PFSK-1 (cell line): ENCODE results near the gene PHACTR3.

Source experiments
- FOXP2 ChIP-seq: optimal IDR thresholded peaks from 2 replicates; pipeline ENCODE3; 2011; ENCODE audit warnings: borderline replicate concordance, control low read depth, inconsistent platforms; ENCODE audit not compliant: insufficient read depth; ENCODE audit errors: extremely low read length, extremely low read depth
- POLR2AphosphoS5 ChIP-seq: IDR thresholded peaks from 2 replicates; pipeline ENCODE4 v1.6.1; 2012; ENCODE audit warnings: low read depth, mild to moderate bottlenecking, control low read depth, low read length, moderate library complexity
- SIN3A ChIP-seq: IDR thresholded peaks from 2 replicates; pipeline ENCODE4 v1.6.1; 2012; ENCODE audit warnings: mild to moderate bottlenecking, low read length, moderate library complexity, borderline replicate concordance; ENCODE audit not compliant: insufficient read depth
- TAF1 ChIP-seq: IDR thresholded peaks from 2 replicates; pipeline ENCODE4 v1.6.1; 2012; ENCODE audit warnings: low read length, control low read depth, borderline replicate concordance; ENCODE audit not compliant: insufficient read depth
- TF ChIP-seq, protein P1 (sequence below), 2 experiments: IDR thresholded peaks; 2 replicates each; pipeline versions ENCODE4 v1.6.1 to v1.8.0; 2011 to 2012; ENCODE audit warnings: low read depth in 2 of 2, low read length in 2 of 2, control low read depth in 1 of 2, inconsistent platforms in 1 of 2, mild to moderate bottlenecking in 1 of 2, moderate library complexity in 1 of 2; ENCODE audit not compliant: insufficient read depth in 1 of 2

The PHACTR3 gene

GRCh38 chr20:59721386-59721785 lies 117.0 kb downstream of the PHACTR3 start:
- TF ChIP-seq FOXP2 (no peak), POLR2AphosphoS5 (no peak), SIN3A (no peak), TAF1 (no peak)
- TF ChIP-seq, protein P1, sequence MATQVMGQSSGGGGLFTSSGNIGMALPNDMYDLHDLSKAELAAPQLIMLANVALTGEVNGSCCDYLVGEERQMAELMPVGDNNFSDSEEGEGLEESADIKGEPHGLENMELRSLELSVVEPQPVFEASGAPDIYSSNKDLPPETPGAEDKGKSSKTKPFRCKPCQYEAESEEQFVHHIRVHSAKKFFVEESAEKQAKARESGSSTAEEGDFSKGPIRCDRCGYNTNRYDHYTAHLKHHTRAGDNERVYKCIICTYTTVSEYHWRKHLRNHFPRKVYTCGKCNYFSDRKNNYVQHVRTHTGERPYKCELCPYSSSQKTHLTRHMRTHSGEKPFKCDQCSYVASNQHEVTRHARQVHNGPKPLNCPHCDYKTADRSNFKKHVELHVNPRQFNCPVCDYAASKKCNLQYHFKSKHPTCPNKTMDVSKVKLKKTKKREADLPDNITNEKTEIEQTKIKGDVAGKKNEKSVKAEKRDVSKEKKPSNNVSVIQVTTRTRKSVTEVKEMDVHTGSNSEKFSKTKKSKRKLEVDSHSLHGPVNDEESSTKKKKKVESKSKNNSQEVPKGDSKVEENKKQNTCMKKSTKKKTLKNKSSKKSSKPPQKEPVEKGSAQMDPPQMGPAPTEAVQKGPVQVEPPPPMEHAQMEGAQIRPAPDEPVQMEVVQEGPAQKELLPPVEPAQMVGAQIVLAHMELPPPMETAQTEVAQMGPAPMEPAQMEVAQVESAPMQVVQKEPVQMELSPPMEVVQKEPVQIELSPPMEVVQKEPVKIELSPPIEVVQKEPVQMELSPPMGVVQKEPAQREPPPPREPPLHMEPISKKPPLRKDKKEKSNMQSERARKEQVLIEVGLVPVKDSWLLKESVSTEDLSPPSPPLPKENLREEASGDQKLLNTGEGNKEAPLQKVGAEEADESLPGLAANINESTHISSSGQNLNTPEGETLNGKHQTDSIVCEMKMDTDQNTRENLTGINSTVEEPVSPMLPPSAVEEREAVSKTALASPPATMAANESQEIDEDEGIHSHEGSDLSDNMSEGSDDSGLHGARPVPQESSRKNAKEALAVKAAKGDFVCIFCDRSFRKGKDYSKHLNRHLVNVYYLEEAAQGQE (IDR thresholded peaks at IDR 0.05; ENCODE audit: insufficient read depth in 1 of 2, low read depth in 2 of 2, low read length in 2 of 2), result no peak

DNA sequence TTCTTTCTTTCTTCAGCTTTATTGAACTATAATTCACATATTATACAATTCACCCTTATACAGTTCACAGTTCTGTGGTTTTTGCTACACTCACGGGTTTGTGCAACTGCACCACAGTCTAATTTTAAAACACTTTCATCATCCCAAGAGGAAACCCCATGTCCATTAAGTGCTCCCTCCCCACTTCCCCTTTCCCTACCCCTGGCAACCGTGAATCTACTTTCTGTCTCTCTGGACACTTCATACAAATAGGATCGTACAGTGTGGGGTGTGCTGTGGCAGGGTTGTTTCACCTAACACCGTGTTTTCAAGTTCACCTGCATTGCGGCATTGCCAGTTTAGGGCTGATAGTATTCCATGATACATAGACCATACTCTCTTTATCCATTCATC lies 118.8 kb downstream of the PHACTR3 start:
- no peak for TF ChIP-seq TAF1
- TF ChIP-seq, protein P1 (IDR thresholded peaks at IDR 0.05; ENCODE audit: insufficient read depth in 1 of 2, low read depth in 2 of 2, low read length in 2 of 2), result no peak
- TF ChIP-seq FOXP2, result no peak
- TF ChIP-seq SIN3A, result no peak
- TF ChIP-seq POLR2AphosphoS5, result no peak

DNA sequence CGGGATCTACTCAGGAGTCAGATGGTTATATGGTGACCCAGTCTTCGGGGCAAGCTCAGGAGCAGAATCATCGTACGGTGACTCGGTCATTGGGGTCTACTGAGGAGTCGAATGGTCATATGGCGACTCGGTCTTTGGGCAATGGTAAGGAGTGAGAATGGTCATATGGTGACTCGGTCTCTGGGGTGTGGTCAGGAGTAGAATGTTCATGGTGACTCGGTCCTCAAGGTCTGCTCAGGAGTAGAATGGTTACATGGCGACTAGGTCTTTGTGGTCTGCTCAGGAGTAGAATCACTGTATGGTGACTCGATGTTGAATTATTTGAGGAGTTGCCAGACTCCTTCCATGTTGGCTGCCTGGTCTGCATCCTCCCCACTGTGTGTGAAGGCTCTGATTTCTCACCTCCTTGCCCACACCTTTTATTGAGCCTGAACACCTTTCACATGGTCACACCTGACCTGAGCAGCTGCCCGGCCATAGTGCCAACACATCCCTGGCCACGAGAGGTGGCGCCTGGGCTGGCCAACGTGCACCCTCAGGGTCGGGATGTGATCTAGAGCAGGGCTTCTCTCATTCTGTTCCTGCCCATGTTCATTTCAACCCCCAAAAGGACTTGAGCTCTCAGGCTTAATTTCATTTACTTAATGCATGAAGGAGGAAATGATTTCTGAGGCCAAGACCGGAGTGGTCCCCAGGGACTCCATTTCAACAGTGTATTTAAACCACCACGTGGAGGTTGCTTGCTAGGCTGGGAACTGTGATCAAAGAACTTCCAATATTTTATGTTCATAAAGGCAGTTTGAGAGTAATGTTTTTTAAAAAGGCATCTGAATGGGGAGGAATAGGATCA lies 119.5 kb downstream of the PHACTR3 start:
- TF ChIP-seq POLR2AphosphoS5 (no peak), SIN3A (no peak), FOXP2 (no peak)

- TF ChIP-seq TAF1 (no peak), POLR2AphosphoS5 (no peak), FOXP2 (no peak), SIN3A (no peak)
- TF ChIP-seq, protein P1 (IDR thresholded peaks at IDR 0.05; ENCODE audit: insufficient read depth in 1 of 2, low read depth in 2 of 2, low read length in 2 of 2), result no peak
Measured at GRCh38 chr20:59724457-59725366, 120.4 kb downstream of the PHACTR3 start.

DNA sequence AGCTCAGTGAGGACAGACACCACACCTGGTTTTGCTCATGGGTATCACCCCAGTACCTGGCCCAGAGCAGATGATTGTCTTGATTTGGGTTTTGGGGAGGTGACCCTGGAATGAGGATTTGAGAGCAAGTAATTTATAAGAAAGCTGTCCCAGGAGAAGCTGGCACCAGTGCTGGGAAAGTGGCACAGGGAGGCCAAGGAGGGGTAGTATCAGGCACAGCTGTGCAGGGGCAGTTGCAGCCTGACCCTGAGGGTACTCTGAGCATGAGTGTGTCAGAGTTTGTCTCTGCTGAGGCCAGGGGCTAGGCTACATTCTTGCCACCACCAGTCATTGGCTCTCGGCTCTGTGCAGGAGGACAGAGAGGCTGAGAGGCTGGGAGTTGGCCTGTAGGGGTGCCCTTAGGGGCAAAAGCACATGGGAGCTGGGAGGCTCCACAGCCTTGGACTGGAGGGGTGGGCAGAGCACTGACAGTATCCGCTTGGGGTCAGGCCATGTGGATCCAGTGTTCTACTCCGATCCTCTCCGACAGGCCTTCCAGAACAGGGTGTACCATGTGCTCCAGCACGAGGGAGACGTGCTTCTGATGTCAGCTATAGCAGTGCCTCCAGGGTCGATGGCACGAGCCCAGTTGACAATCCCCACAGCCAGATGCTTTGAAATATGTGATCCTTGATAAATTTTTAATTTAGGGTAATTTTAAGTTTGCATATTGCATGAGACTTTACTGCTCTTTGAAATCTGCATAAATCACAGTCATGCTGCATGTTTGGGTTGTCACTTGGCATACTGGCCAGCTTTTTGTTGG lies 121.3 kb downstream of the PHACTR3 start:
- TF ChIP-seq, protein P1 (IDR thresholded peaks at IDR 0.05; ENCODE audit: insufficient read depth in 1 of 2, low read depth in 2 of 2, low read length in 2 of 2), result no peak
- no peak for TF ChIP-seq POLR2AphosphoS5
- no peak for TF ChIP-seq FOXP2
- no peak for TF ChIP-seq SIN3A
- TF ChIP-seq TAF1, result no peak
